ENCODE results near the gene MYL4.

- TF ChIP-seq CTCF (conservative IDR thresholded peaks at IDR 0.05; ENCODE audit: low read length): no peak
- no peak for TF ChIP-seq EZH2phosphoT487 (IDR thresholded peaks at IDR 0.05; ENCODE audit: borderline replicate concordance)
Measured at GRCh38 chr17:47244697-47245096, 35.5 kb downstream of the MYL4 start.
